T-helper 1 cell treated with Interleukin-12 subunit alpha and Interleukin-12 subunit beta and Interleukin-4 antibody, amounts not matched to agents 30 ng/mL and 1 ng/mL, for 36 hours (primary cell): ENCODE data around the gene ZDHHC3. TPM values are rescaled to one million over a fixed set of nuclear protein-coding genes. Genes with fewer than 3 reads are reported as not detected.

Source experiments
- intact Hi-C: fragments of 100-400 bp; cut with micrococcal nuclease; formaldehyde crosslinking; loops from one replicate; pipeline ENCODE4 v1.15.1; 2024
- total RNA-seq: library from RNA; stranded (reverse); gene quantifications from 2 replicates; pipeline ENCODE4 v1.2.3, GENCODE V29; 2022

ZDHHC3 gene
- total RNA-seq, 1 donor from 2014 or later = 49.9 TPM

GRCh38 chr3:44930911-44931310 lies 45.1 kb downstream of the ZDHHC3 start:
- intact Hi-C loops = no loop called here

GRCh38 chr3:44929782-44930181 lies 46.2 kb downstream of the ZDHHC3 start:
- intact Hi-C loops = no loop called here

- intact Hi-C loops = no loop called here
Measured at GRCh38 chr3:44927371-44927770, 48.6 kb downstream of the ZDHHC3 start.

- intact Hi-C loops = no loop called here
Measured at GRCh38 chr3:44926921-44927320, 49.1 kb downstream of the ZDHHC3 start.

GRCh38 chr3:44926172-44926571 lies 49.8 kb downstream of the ZDHHC3 start:
- intact Hi-C loops = no loop called here

GRCh38 chr3:44924457-44925084 lies 51.4 kb downstream of the ZDHHC3 start:
- intact Hi-C loops = no loop called here

- intact Hi-C loops = no loop called here
Measured at GRCh38 chr3:44923632-44924456, 52.1 kb downstream of the ZDHHC3 start.

- intact Hi-C loops = no loop called here
Measured at GRCh38 chr3:44920081-44920480, 55.9 kb downstream of the ZDHHC3 start.

GRCh38 chr3:44918581-44918980 lies 57.4 kb downstream of the ZDHHC3 start:
- intact Hi-C loops = no loop called here

GRCh38 chr3:44918087-44918486 lies 57.9 kb downstream of the ZDHHC3 start:
- intact Hi-C loops = no loop called here

- intact Hi-C loops = no loop called here
Measured at GRCh38 chr3:44915702-44916438, 60.1 kb downstream of the ZDHHC3 start.

- intact Hi-C loops = loop anchor here (1.0 kb wide), 3 partner anchors 382 to 592 kb away; partner anchors contain the start of gene TCAIM
Measured at GRCh38 chr3:44914936-44915335, 61.0 kb downstream of the ZDHHC3 start.

GRCh38 chr3:44913868-44914468 lies 62.0 kb downstream of the ZDHHC3 start:
- intact Hi-C loops = loop anchor here (1.0 kb wide), 3 partner anchors 381 to 591 kb away; partner anchors contain the start of gene TCAIM

GRCh38 chr3:44910693-44911092 lies 65.3 kb downstream of the ZDHHC3 start:
- intact Hi-C loops = no loop called here

- intact Hi-C loops = no loop called here
Measured at GRCh38 chr3:44909063-44909462, 66.9 kb downstream of the ZDHHC3 start.

GRCh38 chr3:44907612-44908011 lies 68.4 kb downstream of the ZDHHC3 start:
- intact Hi-C loops = no loop called here

GRCh38 chr3:44906997-44907396 lies 69.0 kb downstream of the ZDHHC3 start:
- intact Hi-C loops = no loop called here

GRCh38 chr3:44905446-44906157 lies 70.4 kb downstream of the ZDHHC3 start:
- intact Hi-C loops = no loop called here

GRCh38 chr3:44903751-44904150 lies 72.2 kb downstream of the ZDHHC3 start:
- intact Hi-C loops = no loop called here

GRCh38 chr3:44903314-44903713 lies 72.7 kb downstream of the ZDHHC3 start:
- intact Hi-C loops = no loop called here

GRCh38 chr3:44902628-44903027 lies 73.3 kb downstream of the ZDHHC3 start:
- intact Hi-C loops = no loop called here
